ENCODE measurements around the gene UGT2B11.
"Not testable (repeated sequence)": the region's sequence is repeated elsewhere in the genome, so short reads cannot be mapped to it uniquely, and the experiment has no call there.

The UGT2B11 gene

DNA sequence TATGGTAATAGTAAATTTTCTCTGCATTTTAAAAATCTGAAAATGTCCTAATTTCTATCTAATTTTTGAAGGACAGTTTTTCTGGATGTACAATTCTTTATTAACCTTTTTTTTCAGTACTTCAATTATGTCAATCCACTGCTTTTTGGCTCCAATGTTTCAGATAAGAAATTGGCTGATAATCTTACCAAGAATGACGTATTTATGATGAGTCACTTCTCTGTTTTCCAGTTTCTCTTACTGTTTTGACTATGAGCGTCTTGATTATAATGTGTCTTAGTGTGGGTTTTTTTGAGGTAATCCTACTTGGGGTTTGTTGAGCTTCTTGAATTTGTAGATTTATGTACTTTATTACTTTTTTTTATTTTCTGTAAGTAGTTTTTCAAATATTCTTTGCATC lies 47.2 kb downstream of the UGT2B11 start:
- no peak for DNase-seq

DNA sequence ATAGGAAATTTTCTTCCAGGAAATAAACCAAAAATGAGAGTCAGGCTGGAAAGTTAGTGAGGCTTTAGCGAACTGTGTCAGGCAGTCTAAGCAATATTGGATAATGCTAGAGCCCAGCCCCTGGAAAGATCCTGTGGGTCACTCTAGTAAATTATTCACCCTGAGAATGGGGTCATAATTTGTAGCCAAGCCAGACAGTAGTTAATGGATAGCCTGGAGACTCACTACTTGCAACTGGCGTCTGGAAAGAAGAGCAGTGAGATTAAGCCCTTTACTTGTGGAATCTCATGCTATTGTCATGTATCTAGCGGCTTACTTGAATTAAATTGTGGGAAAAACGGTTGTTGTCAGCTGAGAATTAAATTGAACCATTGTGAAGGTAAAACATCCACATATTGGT lies 48.2 kb downstream of the UGT2B11 start:
- DNase-seq = not testable (repeated sequence)

DNA sequence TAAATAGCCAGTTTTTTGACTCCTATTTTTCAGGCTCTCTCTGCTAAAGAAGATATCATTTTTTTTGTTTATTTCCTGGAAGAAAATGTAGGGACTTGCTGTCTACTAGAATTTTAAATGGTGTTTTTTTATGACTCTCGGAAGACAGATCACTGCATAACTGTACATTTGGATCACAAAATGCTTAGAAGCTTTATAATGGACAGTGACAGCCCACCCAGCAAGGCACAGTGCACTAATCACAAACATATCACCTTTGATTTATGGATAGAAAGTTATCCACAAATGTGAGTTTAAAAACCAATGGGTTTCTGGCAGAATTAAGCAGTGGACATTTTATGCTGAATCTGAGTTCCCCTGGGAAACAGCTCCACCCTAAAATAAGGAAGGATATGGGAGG lies 48.8 kb downstream of the UGT2B11 start:
- not testable (repeated sequence) for DNase-seq

DNA sequence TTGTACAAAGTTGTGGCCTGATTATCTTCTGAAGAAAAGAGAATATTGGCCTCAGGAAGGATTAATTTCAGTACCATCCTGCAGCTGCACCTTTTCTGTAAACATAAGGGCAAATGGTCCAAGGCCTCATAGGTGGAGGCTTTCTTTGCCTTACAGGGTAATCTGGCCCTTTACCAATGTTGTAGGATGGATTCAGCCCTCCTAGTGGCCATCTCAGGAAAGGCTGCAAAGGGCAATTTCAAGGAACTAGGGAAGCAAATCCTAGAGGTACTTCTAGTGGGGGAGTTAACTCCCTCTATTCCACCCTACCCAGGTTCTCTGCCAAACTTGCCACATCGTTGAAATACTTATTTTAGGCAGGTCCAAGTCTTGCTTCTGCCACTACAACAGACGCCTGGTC lies 57.6 kb downstream of the UGT2B11 start:
- DNase-seq = no peak

DNA sequence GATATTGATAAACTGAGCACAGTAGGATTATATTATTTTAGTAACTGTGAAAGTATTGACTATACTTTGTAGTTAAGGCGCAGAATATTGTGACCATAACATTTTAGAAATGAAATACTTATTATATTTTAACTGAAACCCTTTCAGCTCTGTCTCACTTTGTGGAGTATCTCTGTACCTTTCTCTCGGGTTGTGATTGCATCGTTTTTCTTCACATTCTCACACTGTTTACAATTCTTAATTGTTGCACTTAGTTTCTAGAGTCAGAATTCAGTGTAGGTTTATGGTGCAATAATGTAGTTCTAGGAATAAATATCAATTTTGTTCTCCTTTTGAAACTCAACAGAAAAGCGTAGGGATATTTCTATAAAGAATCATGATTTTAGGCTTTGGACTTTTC lies 60.5 kb downstream of the UGT2B11 start:
- no peak for DNase-seq
